Neutrophil (primary cell): ENCODE data around the gene DNMBP.

ENCODE experiments used
- H3K27ac ChIP-seq: fragments of 200-600 bp; sonication (generic); 2 replicates; pipeline ENCODE4 v1.5.1; 2016; ENCODE audit warnings: mild to moderate bottlenecking, moderate library complexity
- H3K27me3 ChIP-seq: fragments of 200-600 bp; sonication (generic); 2 replicates; pipeline ENCODE4 v1.6.0; 2016; ENCODE audit warnings: mild to moderate bottlenecking
- H3K36me3 ChIP-seq: fragments of 200-600 bp; sonication (generic); 2 replicates; pipeline ENCODE4 v1.5.1; 2017
- H3K4me1 ChIP-seq, 2 experiments: fragments of 200-600 bp in 1 of 2; sonication (generic) in 1 of 2; 1 replicate in 1 of 2; 2 replicates in 1 of 2; pipeline versions ENCODE4 v1.5.1 to v1.6.1; 2013 to 2016; ENCODE audit warnings: low read depth in 1 of 2, low read length in 1 of 2, mild to moderate bottlenecking in 1 of 2, moderate library complexity in 1 of 2; ENCODE audit not compliant: control insufficient read depth in 1 of 2, insufficient read depth in 1 of 2
- H3K4me3 ChIP-seq, 2 experiments: fragments of 200-600 bp in 1 of 2; sonication (generic) in 1 of 2; 1 replicate in 1 of 2; 2 replicates in 1 of 2; pipeline ENCODE4 v1.5.1; 2013 to 2016; ENCODE audit warnings: low read depth in 1 of 2, low read length in 1 of 2, mild to moderate bottlenecking in 1 of 2, moderate library complexity in 1 of 2
- H3K9me3 ChIP-seq: fragments of 200-600 bp; sonication (generic); 2 replicates; pipeline ENCODE4 v1.5.1; 2016
- TF ChIP-seq, protein P1 (sequence below): fragments of 200-600 bp; sonication (generic); IDR thresholded peaks from 2 replicates; pipeline ENCODE4 v1.5.1; 2016; ENCODE audit warnings: antibody characterized with exemption

Gene DNMBP

DNA sequence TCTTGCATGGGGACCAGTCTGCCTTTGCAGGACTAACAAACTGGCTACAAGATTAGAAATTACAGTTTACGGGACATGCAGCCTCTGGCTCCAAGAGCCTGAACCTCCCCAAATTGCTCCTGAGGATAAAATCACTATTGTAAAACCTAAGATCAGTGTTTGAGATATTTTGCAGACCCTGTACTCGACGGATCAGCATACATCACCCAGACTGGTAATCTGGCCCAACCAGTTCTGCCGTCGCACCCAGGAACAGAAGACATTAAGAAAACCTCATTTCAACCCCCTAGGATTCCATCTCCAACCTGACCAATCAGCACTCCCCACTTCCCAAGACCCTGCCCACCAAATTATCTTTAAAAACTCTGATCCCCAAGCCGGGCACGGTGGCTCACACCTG, 27.1 kb upstream of the DNMBP start:
- peaks cover 35% of the 10 kb centered on the region in 2 experiments for H3K4me1 ChIP-seq
- H3K9me3 ChIP-seq, result no peaks in the 10 kb centered on the region
- H3K4me3 ChIP-seq, result no peak overlapping the region
- no peaks in the 10 kb centered on the region for H3K36me3 ChIP-seq
- no peak overlapping the region for H3K27ac ChIP-seq
- TF ChIP-seq, protein P1, sequence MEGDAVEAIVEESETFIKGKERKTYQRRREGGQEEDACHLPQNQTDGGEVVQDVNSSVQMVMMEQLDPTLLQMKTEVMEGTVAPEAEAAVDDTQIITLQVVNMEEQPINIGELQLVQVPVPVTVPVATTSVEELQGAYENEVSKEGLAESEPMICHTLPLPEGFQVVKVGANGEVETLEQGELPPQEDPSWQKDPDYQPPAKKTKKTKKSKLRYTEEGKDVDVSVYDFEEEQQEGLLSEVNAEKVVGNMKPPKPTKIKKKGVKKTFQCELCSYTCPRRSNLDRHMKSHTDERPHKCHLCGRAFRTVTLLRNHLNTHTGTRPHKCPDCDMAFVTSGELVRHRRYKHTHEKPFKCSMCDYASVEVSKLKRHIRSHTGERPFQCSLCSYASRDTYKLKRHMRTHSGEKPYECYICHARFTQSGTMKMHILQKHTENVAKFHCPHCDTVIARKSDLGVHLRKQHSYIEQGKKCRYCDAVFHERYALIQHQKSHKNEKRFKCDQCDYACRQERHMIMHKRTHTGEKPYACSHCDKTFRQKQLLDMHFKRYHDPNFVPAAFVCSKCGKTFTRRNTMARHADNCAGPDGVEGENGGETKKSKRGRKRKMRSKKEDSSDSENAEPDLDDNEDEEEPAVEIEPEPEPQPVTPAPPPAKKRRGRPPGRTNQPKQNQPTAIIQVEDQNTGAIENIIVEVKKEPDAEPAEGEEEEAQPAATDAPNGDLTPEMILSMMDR, result no peak
- H3K27me3 ChIP-seq, result no peaks in the 10 kb centered on the region

- TF ChIP-seq, protein P1, result no peak
- H3K9me3 ChIP-seq, result no peaks in the 10 kb centered on the region
- H3K27me3 ChIP-seq, result no peaks in the 10 kb centered on the region
- H3K27ac ChIP-seq, result no peak overlapping the region
- H3K4me1 ChIP-seq, result peaks cover 5% of the 10 kb centered on the region in 2 experiments
- no peak overlapping the region for H3K4me3 ChIP-seq
- H3K36me3 ChIP-seq, result no peaks in the 10 kb centered on the region
Observed at GRCh38 chr10:100033766-100034418, 24.1 kb upstream of the DNMBP start.

- peaks cover 3% of the 10 kb centered on the region for H3K9me3 ChIP-seq
- H3K4me3 ChIP-seq, result no peak overlapping the region
- H3K4me1 ChIP-seq, result no peaks in the 10 kb centered on the region
- no peaks in the 10 kb centered on the region for H3K36me3 ChIP-seq
- TF ChIP-seq, protein P1, result no peak
- no peak overlapping the region for H3K27ac ChIP-seq
- H3K27me3 ChIP-seq, result no peaks in the 10 kb centered on the region
Observed at GRCh38 chr10:100027416-100027815, 17.7 kb upstream of the DNMBP start.

DNA sequence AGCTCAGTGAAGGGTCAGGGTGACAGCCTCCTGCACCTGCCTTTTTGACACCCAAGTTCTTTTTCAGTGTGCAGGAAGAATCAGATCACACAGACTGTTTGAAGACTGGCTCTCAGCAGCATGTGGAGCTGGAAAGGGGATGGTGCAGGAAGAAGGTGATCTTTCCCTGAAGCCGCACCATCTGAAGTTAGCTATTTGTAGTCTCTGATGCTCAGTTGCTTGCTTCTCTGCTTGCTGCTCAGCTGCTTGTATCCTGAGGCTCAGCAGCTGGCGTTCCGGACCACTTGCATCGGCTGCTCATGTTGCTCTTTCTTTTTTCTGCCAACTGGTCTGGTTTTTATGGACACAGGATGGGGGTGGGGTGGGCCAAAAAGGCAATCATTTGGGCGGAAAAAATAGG, 15.8 kb upstream of the DNMBP start:
- Histone ChIP-seq H3K4me3 (no peak overlapping the region), H3K4me1 (no peaks in the 10 kb centered on the region), H3K27me3 (peaks cover 4% of the 10 kb centered on the region), H3K36me3 (no peaks in the 10 kb centered on the region), H3K27ac (no peak overlapping the region), H3K9me3 (peaks cover 3% of the 10 kb centered on the region)
- TF ChIP-seq, protein P1, result no peak

- H3K27ac ChIP-seq, result no peak overlapping the region
- peaks cover 12% of the 10 kb centered on the region for H3K27me3 ChIP-seq
- H3K4me1 ChIP-seq, result no peaks in the 10 kb centered on the region
- TF ChIP-seq, protein P1, result no peak
- no peak overlapping the region for H3K4me3 ChIP-seq
- no peaks in the 10 kb centered on the region for H3K36me3 ChIP-seq
- peaks cover 3% of the 10 kb centered on the region for H3K9me3 ChIP-seq
Observed at GRCh38 chr10:100024748-100025147, 15.0 kb upstream of the DNMBP start.
